Nephron (organoid): ENCODE results near the gene SNX11.
A peak's percentile ranks its signal among the peaks of the same experiment; 100 is the strongest.

Experiments
- H3K27ac Mint-ChIP-seq, 3 experiments: 2 replicates each; pipeline ENCODE4 v1.8.0; 2020; ENCODE audit warnings: mixed read lengths in 3 of 3, mild to moderate bottlenecking in 2 of 3, moderate library complexity in 1 of 3
- H3K27me3 Mint-ChIP-seq: 2 replicates; pipeline ENCODE4 v1.8.0; 2021; ENCODE audit warnings: low read depth, mild to moderate bottlenecking, moderate library complexity, mixed read lengths
- H3K36me3 Mint-ChIP-seq: 2 replicates; pipeline ENCODE4 v1.8.0; 2020; ENCODE audit warnings: low read depth, mixed read lengths
- H3K4me1 Mint-ChIP-seq: 2 replicates; pipeline ENCODE4 v1.8.0; 2020; ENCODE audit warnings: mixed read lengths
- H3K4me3 Mint-ChIP-seq, 3 experiments: 2 replicates each; pipeline ENCODE4 v1.8.0; 2020; ENCODE audit warnings: mild to moderate bottlenecking in 3 of 3, mixed read lengths in 3 of 3, moderate library complexity in 2 of 3
- H3K9me3 Mint-ChIP-seq: 2 replicates; pipeline ENCODE4 v1.8.0; 2020; ENCODE audit warnings: mixed read lengths
- CTCF ChIP-seq, 3 experiments: fragments of 200-600 bp; sonication (generic); IDR thresholded peaks; one replicate each; pipeline ENCODE4 v1.5.0; 2021; ENCODE audit warnings: antibody characterized with exemption in 3 of 3; ENCODE audit not compliant: unreplicated experiment in 3 of 3

SNX11 gene

GRCh38 chr17:48129981-48130380 is 22.4 kb downstream of the SNX11 start:
- no peak overlapping the region for H3K27ac Mint-ChIP-seq
- H3K4me1 Mint-ChIP-seq = peaks cover 10% of the 10 kb centered on the region
- H3K9me3 Mint-ChIP-seq = no peaks in the 10 kb centered on the region
- peaks cover 5% of the 10 kb centered on the region for H3K36me3 Mint-ChIP-seq
- no peak for TF ChIP-seq CTCF (IDR thresholded peaks at IDR 0.05; ENCODE audit: unreplicated experiment in 3 of 3)
- H3K27me3 Mint-ChIP-seq = peaks cover 7% of the 10 kb centered on the region
- no peak overlapping the region for H3K4me3 Mint-ChIP-seq

- Mint-ChIP-seq H3K4me1 (peaks cover 10% of the 10 kb centered on the region), H3K36me3 (no peaks in the 10 kb centered on the region), H3K27ac (peak overlapping the region in 2 of 3 experiments; percentile 9 to 14), H3K27me3 (peaks cover 7% of the 10 kb centered on the region), H3K4me3 (no peak overlapping the region), H3K9me3 (no peaks in the 10 kb centered on the region)
- peak; percentile 82 to 92 (median 88) for TF ChIP-seq CTCF (IDR thresholded peaks at IDR 0.05; ENCODE audit: unreplicated experiment in 3 of 3)
Measured at GRCh38 chr17:48131216-48131824, 23.8 kb downstream of the SNX11 start.

- H3K9me3 Mint-ChIP-seq = no peaks in the 10 kb centered on the region
- H3K27me3 Mint-ChIP-seq = peaks cover 7% of the 10 kb centered on the region
- H3K27ac Mint-ChIP-seq = peak overlapping the region; percentile 28 to 87 (median 53)
- no peaks in the 10 kb centered on the region for H3K36me3 Mint-ChIP-seq
- no peak overlapping the region for H3K4me3 Mint-ChIP-seq
- H3K4me1 Mint-ChIP-seq = peaks cover 10% of the 10 kb centered on the region
- no peak for TF ChIP-seq CTCF (IDR thresholded peaks at IDR 0.05; ENCODE audit: unreplicated experiment in 3 of 3)
Measured at GRCh38 chr17:48132385-48132784, 24.8 kb downstream of the SNX11 start.

- Mint-ChIP-seq H3K27me3 (peaks cover 11% of the 10 kb centered on the region), H3K4me1 (peaks cover 6% of the 10 kb centered on the region), H3K9me3 (no peaks in the 10 kb centered on the region), H3K36me3 (no peaks in the 10 kb centered on the region), H3K4me3 (no peak overlapping the region), H3K27ac (no peak overlapping the region)
- peak in 1 of 3 experiments; percentile 9 for TF ChIP-seq CTCF (IDR thresholded peaks at IDR 0.05; ENCODE audit: unreplicated experiment in 3 of 3)
Measured at GRCh38 chr17:48134912-48135480, 27.4 kb downstream of the SNX11 start.

GRCh38 chr17:48137656-48138055 is 30.1 kb downstream of the SNX11 start:
- Mint-ChIP-seq H3K36me3 (no peaks in the 10 kb centered on the region), H3K27me3 (peaks cover 17% of the 10 kb centered on the region), H3K9me3 (no peaks in the 10 kb centered on the region), H3K27ac (no peak overlapping the region), H3K4me3 (no peak overlapping the region), H3K4me1 (no peaks in the 10 kb centered on the region)
- TF ChIP-seq CTCF (IDR thresholded peaks at IDR 0.05; ENCODE audit: unreplicated experiment in 3 of 3) = no peak

- H3K27ac Mint-ChIP-seq = no peak overlapping the region
- H3K4me1 Mint-ChIP-seq = no peaks in the 10 kb centered on the region
- no peak for TF ChIP-seq CTCF (IDR thresholded peaks at IDR 0.05; ENCODE audit: unreplicated experiment in 3 of 3)
- H3K36me3 Mint-ChIP-seq = no peaks in the 10 kb centered on the region
- H3K27me3 Mint-ChIP-seq = peaks cover 31% of the 10 kb centered on the region
- no peaks in the 10 kb centered on the region for H3K9me3 Mint-ChIP-seq
- H3K4me3 Mint-ChIP-seq = no peak overlapping the region
Measured at GRCh38 chr17:48139944-48140343, 32.4 kb downstream of the SNX11 start.
